NCI-H2196 (cell line): Measurements from ENCODE around the gene ZNF407.

Source experiments
- DNase-seq: peaks from one replicate; lab custom pipeline; 2025; ENCODE audit not compliant: unreplicated experiment; lab: John Stamatoyannopoulos, UW

Gene ZNF407

DNA sequence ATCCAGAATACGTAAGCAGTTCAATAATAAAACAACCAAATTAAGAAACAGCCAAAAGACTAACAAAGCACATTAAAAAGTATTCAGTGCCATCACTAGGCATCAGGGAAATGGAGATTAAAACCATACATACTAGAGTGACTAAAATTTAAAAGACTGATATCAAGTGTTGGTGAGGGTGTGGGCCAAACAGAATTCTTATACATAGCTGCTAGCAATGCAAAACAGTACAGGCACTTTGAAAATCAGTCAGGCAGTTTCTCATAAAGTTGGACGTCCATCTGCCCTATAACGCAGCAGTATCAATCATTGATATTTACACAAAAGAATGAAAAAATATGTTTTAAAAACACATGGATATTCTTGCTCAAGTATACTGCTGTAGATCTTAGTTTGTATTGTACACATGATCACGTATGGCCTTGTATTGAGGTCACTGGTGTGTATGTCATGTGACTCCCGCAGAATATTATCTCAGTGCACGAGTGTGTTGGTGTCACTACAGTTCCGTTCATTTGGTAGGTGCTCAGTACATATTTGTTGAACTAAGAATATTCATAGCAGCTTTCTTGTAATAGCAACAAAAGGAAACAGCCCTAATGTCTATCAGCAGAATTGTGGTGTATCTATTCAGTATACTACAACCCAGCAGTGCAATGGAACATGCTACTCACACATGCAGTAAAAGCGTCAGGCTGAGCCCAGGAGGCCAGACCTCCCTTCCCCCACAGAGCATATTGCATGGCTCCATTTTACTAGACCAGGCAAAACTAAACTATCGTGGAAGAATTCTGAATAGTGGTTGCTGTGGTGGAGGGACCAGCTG lies 28.6 kb downstream of the ZNF407 start:
- no peak for DNase-seq

DNA sequence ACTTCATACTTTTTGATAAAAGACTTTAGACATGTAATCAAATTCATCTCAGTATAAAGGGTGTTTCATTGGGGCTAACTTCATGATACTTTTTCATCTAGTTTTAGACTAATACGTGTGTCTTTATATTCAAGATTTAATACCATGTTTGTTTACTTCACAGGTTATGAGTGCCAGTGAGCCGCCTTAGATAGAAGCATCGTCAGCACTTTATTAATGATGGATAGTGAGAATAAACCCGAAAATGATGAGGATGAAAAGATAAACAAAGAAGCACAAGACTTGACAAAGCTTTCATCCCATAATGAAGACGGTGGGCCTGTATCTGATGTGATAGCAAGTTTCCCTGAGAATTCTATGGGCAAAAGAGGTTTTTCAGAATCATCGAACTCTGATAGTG lies 33.1 kb downstream of the ZNF407 start:
- DNase-seq, result no peak

DNA sequence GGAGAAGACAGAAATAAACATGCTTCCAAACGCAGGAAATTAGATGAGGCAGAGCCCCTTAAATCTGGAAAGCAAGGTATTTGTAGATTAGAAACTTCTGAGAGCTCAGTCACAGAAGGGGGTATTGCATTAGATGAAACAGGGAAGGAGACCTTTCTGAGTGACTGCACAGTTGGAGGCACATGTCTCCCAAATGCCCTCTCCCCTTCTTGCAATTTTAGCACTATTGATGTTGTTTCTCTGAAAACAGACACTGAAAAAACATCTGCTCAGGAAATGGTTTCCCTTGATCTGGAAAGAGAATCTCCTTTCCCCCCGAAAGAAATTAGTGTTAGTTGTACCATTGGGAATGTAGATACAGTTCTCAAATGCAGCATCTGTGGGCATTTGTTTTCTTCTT lies 33.5 kb downstream of the ZNF407 start:
- DNase-seq, result no peak

DNA sequence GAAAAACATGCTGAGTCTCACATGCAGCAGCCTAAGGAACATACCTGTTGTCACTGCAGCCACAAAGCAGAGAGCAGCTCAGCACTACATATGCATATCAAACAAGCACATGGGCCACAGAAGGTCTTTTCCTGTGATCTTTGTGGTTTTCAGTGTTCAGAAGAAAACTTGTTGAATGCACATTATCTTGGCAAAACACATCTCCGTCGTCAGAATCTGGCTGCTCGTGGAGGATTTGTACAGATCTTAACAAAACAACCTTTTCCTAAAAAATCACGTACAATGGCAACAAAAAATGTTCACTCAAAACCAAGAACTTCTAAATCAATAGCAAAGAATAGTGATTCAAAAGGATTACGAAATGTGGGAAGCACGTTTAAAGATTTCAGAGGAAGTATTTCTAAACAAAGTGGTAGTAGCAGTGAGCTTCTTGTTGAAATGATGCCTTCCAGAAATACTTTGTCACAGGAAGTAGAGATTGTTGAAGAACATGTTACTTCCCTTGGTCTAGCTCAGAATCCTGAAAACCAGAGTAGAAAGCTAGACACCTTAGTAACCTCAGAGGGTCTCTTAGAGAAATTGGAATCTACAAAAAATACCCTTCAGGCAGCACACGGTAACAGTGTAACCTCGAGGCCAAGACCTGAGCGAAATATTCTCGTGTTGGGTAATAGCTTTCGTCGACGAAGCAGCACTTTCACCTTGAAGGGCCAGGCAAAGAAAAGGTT lies 34.1 kb downstream of the ZNF407 start:
- no peak for DNase-seq

DNA sequence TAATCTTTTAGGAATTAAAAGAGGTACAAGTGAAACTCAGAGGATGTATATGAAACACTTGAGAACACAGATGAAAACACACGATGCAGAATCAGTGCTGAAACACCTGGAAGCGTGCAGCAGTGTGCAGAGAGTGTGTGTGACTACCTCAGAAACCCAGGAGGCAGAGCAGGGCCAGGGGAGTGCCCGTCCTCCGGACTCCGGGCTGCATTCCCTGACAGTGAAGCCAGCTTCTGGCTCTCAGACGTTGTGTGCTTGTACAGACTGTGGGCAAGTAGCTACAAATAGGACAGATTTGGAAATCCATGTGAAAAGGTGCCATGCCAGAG lies 34.6 kb downstream of the ZNF407 start:
- no peak for DNase-seq

DNA sequence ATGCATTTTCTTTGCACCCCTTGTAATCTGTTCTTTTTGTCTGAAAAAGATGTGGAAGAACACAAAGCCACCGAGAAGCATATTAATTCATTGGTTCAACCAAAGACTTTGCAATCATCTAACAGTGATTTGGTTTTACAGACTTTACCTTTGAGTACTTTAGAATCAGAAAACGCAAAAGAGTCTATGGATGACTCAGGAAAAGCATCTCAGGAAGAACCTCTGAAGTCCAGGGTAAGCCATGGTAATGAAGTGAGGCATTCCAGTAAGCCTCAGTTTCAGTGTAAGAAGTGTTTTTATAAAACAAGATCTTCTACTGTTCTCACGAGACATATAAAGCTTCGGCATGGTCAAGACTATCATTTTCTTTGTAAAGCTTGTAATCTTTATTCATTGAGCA lies 35.2 kb downstream of the ZNF407 start:
- no peak for DNase-seq

DNA sequence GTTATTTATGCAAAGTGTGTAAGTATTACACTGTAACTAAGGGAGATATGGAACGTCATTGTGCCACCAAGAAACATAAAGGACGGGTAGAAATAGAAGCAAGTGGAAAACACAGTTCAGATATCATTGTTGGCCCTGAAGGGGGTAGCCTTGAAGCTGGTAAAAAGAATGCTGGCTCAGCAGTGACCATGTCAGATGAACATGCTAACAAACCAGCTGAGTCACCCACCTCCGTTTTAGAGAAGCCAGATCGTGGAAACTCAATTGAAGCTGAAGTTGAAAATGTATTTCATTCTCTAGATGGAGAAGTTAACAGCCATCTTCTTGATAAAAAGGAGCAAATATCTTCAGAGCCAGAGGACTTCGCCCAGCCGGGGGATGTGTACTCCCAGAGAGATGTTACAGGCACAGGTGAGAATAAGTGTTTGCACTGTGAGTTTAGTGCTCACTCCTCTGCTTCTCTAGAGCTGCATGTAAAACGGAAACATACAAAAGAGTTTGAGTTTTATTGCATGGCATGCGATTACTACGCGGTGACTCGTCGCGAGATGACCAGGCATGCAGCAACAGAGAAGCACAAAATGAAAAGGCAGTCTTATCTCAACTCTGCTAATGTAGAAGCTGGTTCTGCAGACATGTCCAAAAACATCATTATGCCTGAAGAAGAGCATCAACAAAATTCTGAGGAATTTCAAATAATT lies 36.1 kb downstream of the ZNF407 start:
- DNase-seq, result no peak

DNA sequence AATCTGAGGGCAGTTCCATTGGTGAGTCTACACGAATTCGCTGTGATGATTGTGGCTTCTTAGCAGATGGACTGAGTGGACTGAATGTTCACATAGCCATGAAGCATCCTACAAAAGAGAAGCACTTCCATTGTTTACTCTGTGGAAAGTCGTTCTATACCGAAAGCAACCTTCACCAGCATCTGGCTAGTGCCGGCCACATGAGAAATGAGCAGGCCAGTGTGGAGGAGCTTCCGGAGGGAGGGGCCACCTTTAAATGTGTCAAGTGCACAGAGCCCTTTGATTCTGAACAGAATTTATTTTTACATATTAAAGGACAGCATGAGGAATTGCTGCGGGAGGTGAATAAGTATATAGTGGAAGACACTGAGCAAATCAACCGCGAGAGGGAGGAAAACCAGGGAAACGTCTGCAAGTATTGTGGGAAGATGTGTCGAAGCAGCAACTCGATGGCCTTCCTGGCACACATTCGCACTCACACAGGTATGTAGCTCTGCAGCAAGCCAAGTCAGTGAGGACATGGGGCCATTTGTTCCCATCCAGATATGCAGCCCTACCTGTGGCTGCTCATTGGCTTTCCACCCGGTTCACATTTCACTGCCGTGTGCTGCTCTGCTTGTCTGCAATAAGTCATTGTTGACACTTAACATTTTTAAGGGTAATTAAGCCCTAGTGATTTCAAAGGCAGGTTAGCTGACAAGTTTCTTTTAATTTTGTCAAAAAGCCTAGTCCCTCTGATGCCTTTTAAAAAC lies 37.7 kb downstream of the ZNF407 start:
- DNase-seq, result no peak

DNA sequence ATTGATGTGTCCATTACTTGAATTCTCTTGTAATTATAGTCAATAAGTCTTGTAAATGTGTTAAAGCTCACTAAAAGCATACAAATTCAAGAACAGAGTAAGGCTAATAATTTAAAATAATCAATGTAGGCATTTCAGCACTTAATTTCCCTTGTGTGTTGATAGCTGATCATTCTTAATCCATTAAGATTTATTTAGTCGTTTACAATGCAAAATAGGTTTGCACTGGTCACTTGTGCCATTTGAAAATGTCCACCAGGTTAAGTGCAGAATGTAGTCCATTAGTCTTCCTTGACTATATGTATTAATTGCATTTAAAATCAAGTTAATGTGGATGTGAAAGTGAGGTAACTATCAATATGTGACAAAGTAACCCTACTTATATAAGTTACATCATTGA lies 39.4 kb downstream of the ZNF407 start:
- no peak for DNase-seq

DNA sequence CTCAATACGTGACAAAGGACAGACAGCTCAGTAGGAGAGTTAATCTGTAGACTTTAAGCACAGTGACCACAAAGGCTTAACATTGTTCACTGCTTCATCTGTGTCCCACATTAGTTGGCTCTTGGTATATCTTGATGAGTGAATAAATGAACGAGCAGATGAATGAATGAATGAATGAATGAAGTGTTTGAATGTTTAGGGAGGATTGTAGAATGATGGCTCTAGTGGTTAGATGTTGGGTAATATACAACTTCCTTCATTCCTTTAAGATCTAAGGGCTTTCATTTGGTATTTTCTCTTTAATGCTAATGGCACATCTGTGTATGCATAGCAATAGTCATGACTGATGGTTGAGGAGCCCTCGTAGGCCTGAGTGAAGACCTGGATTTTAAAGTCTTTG lies 40.5 kb downstream of the ZNF407 start:
- no peak for DNase-seq

DNA sequence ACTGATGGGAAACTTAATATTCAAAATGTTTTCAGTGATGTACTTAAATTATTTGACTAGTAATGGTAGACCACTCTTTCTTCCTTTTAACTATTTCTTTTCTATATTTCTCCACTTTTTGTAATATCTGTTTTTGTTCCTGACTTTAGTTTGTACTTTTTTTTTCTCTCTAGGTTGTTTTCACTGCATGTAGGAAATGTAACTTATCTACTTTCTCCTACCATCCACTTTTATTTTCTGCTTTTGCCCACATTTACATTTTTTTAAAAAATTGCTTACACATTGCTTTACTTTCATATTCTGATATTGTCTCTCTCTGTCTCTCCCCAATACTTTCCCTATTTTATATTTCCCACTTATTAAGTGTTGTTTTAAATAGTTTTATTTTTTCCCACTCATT lies 47.0 kb downstream of the ZNF407 start:
- no peak for DNase-seq

DNA sequence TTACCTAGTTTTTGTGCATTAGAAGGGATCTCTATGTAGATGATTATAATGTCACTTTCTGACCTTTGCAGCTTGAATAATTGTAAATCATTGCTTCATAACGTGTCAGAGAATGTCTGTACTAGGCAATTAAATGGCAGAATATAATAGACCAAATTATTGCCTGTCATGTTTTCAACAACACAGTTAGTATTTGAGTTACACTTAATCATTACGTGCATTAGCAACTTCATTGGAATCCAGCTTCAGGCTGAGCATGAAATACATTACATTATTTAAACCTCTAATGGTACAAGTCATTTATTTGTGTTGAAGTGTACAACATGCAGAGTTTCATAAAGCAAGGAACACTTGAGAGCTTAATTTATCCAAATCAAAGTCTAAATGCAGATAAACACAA lies 48.0 kb downstream of the ZNF407 start:
- DNase-seq, result no peak

DNA sequence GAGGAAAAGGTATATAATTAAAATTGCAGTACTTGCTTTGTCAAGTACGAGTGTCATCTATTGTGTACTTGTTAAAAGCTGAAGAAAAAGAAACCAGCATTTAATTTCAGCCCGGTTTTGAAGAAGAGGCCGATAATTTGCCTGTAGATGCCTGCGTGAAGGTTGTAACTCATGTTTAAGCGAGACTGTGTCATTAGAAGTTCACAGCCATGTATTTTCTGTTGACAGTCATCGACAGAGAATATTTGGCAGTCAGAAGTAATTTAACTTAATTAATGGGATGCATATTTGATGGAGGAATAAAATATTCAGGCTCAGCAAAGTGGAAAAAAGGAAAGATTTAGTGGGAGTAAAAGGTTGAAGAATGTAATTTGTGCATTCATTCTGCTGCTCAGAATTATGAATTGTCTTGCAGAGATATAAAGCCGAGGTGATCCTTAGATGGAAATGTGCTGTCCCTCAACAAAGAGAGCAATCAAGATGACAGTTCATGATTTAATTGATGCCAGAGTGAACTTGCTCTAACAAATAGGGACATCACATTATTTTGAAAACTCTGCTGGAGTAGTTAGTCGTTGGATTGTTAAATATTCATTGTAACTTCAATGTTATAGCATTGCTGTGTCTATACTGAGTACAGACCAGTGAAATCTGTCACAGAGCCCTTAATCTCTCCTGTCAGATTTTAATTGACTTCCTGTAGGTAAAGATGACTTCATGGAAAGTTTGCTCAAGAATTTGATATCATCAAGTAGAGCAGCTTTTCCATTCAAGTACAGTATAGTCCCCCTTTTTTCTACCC lies 53.9 kb downstream of the ZNF407 start:
- no peak for DNase-seq

DNA sequence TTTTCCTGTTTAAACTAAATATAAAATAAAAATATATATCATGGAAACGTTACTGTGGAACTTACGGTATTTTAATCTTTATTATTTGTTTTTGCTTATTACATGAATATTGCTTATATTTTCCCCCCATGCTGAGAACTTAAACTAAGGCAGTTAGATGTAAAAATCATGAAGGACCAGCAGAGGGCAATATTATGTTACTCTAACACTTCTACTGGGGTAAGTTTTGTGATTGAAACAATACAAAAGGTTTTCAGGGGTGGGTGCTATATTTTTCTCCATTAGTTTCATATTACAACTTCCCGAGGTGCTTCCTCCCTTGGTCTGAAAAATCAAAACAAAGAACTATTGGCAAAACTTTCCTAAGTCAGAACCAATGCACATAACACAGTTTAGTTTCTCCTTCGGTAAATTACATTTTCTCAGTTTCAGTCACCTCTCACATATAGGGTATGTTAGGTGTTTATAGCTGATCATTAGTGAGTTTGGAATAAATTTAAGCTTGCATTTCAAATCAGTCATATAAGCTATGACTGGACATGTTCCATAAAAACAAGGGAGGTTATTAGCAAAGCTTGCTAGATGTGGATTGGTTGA lies 54.8 kb downstream of the ZNF407 start:
- DNase-seq, result peak; percentile 42

DNA sequence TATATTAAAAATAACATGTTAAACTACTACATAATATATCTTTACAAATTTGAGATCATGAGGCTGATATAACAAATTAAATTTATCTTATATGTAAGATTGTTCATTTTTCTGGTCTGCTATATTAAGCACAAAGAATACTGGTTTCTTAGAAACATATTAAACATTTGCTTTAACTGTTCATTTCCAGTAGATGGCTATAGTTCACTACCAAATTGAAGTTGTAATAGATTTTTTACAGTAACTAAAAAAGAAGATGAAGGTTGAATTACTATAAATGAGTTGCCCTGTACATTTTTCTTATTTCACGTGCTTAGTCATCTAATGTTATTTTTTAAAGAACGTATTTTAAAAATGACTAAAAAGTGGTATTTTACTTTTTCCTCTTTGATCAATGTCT lies 57.0 kb downstream of the ZNF407 start:
- peak; percentile 23 for DNase-seq

DNA sequence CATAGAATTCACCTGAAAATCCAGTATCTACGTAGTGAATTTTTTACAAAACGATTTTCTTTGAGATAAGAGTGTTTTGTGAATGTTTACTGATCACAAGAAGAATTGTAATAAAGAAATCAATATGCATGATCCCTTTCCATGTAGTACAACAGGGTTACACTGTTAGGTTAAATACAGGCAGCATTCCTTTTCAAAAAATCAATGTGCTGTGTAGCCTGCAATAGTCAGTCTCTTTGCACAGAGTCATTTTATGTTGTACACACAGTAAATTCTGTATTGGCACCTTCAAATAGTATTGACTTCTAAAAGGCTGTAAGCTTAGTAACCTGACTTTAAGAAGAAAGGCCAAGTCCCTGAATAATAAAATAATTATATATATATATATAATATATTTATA lies 63.3 kb downstream of the ZNF407 start:
- DNase-seq, result no peak

DNA sequence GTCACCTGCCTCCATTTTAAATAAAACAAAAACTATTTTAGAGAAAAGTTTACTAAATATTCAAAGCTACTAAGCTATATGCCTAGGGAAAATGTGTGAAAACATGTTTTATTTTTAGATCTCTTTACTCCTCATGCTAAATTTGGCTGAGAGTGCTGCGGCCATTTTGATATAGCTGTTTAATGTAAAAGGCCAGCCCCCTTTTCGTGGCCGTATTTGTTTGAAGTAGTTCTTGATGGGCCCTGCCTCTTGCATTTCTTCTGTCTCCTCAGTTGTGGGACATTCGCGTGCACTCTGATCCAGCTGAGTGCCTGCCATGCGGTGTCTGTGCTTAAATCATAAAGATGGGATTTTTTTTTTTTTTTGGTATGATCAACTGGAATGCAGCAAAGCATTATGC lies 64.0 kb downstream of the ZNF407 start:
- no peak for DNase-seq

DNA sequence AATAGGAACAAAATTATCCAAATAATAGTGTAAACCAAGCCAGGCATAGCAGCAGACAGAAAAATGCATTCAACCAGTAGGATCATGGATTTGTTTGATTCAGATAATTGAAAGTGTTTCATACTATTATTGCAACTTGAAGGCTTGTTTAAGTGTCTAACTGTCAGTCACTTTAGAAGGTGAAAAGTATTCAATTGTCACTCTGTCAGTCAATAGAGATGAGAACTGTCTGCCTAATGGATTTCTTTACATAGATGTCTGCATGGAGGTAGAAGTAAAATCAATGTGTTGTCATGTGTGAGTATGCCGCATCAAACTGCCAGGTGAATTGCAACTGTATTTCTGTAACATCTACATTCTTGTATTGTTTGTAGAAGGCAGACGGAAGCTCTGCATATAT lies 65.0 kb downstream of the ZNF407 start:
- no peak for DNase-seq

DNA sequence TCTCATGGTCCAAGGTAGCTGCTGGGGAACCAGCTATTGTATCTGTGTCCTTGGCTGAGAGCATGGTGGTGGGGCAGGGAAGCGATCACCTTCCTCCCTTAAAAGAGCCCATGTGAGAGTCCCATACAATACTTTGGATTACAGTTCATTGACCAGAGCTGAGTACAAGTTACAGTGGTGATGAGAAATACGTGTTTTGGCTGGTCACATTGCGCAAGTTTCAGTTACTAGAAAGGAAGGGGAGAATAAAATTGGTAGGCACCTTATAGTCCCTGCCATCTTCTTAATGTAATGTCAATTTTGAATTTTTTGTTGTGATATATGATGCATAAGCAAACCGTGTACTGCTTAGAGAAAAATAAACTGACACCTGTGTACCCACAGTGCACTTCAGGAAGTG lies 67.7 kb downstream of the ZNF407 start:
- no peak for DNase-seq

DNA sequence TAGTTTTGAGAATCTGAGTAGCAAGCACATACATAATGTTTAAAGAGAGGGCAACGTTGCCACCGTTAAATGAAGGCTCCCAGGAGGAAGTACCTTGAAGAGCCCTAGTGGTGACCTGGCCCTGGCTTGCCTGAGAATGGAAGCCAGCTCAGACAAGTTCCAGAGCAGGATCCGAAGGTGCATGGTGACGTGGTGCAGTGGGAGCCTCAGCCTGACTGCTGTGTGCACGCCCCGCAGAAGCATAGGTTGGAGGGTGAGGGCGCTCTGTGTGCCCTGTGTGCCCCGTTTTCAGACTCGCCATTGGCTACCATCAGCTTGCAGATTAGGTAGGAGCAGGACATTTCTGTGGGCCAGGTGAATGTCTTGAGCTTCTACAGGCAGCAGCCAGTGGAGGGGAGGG lies 68.2 kb downstream of the ZNF407 start:
- DNase-seq, result no peak
